IPS-20b (cell line): ENCODE results near the gene AQP12A.
"Not testable (repeated sequence)": the region's sequence is repeated elsewhere in the genome, so short reads cannot be mapped to it uniquely, and the experiment has no call there.

Experiments used
- H3K27ac ChIP-seq: one replicate; pipeline ENCODE4 v1.5.1; 2013; ENCODE audit warnings: low read length
- H3K27me3 ChIP-seq: 2 replicates; pipeline ENCODE4 v1.6.1; 2013; ENCODE audit warnings: mild to moderate bottlenecking, low read length, inconsistent platforms; ENCODE audit not compliant: insufficient read depth
- H3K36me3 ChIP-seq: 2 replicates; pipeline ENCODE4 v1.6.1; 2013; ENCODE audit warnings: low read depth, mild to moderate bottlenecking, inconsistent platforms, low read length, moderate library complexity; ENCODE audit not compliant: insufficient read depth
- H3K4me1 ChIP-seq: 2 replicates; pipeline ENCODE4 v1.6.1; 2013; ENCODE audit warnings: mild to moderate bottlenecking, control low read depth, inconsistent platforms, low read length, moderate library complexity; ENCODE audit not compliant: insufficient read depth
- H3K4me3 ChIP-seq: 2 replicates; pipeline ENCODE4 v1.5.1; 2013; ENCODE audit warnings: mild to moderate bottlenecking, low read length, inconsistent platforms
- H3K9ac ChIP-seq: 2 replicates; pipeline ENCODE4 v1.6.1; 2013; ENCODE audit warnings: low read depth, mild to moderate bottlenecking, inconsistent platforms, low read length, moderate library complexity
- H3K9me3 ChIP-seq: 2 replicates; pipeline ENCODE4 v1.6.1; 2013; ENCODE audit warnings: mild to moderate bottlenecking, low read depth, low read length, inconsistent platforms; ENCODE audit not compliant: insufficient read depth

AQP12A gene

DNA sequence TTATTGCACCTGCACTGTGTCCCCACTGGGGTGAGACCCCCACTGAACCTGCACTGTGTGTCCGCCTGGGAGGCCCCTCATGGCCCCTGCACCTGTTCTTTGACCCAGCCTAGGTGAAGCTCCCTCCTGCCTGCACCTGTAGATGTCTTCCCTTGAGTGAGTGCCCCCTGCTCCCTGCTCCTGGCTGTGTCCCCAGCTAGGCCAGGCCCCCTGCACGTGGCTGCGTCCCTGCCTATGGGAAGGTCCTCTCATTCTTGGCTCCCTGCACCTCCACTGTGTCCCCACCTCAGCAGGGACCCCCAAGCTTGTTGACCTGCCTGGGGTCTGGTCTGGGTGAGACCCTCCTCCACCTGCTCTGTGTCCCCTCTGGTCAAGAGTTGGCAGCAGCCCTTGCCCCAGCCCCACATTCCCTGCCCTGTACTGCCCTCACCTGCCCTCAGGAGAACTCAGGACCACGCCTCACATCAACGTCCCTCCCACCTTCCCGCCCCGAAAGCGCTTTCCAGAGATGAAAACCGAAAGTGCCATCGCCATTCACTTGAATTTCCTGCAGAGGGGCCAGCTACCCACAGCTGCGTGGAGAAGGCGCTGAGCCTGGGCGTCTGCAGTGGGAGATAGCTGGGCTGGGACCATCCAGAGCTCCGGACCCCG, 8.2 kb upstream of the AQP12A start:
- not testable (repeated sequence) for H3K27me3 ChIP-seq, H3K4me3 ChIP-seq, H3K27ac ChIP-seq

DNA sequence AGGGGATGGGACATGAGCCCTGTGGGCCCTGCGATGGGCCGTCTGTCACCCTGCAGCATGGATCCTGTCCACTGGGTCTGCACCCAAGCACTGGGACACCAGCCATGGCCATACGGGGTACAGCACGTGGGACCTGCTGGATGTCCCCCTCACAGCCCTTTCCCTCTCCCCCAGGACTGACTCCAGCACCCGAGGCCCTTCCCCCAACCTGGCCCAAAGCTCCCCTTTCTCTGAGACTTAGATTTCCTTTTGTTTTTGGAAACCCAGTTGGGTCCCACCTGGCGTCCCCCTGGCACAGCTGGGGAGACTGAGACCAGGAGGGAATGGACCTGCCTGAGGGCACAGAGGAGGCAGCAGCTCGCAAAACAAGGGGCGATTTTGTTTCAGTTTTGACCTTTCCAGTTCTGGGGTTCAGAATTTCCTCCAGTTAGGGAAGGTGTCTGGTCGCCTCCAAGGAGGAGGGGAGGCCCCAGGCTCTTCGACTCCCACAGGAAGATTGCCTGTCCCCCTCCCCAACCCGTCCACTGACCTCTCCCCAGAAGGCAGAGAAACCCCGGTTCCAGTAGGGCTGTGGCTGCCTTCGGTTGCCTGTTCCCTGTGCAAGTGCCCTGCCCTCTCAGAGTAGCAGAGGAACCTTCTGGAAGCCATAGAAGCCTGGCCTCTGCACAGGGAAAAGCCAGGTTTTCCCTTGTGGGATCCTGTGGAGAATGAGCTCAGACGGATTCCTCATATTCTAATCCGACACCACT, 7.5 kb upstream of the AQP12A start:
- H3K27me3 ChIP-seq, H3K27ac ChIP-seq, H3K4me1 ChIP-seq, H3K36me3 ChIP-seq, H3K9ac ChIP-seq, H3K9me3 ChIP-seq, H3K4me3 ChIP-seq: not testable (repeated sequence)

More for the DNA sequence above, 8.2 kb upstream of the AQP12A start:
- H3K9me3 ChIP-seq, H3K4me1 ChIP-seq, H3K9ac ChIP-seq, H3K36me3 ChIP-seq: not testable (repeated sequence)

DNA sequence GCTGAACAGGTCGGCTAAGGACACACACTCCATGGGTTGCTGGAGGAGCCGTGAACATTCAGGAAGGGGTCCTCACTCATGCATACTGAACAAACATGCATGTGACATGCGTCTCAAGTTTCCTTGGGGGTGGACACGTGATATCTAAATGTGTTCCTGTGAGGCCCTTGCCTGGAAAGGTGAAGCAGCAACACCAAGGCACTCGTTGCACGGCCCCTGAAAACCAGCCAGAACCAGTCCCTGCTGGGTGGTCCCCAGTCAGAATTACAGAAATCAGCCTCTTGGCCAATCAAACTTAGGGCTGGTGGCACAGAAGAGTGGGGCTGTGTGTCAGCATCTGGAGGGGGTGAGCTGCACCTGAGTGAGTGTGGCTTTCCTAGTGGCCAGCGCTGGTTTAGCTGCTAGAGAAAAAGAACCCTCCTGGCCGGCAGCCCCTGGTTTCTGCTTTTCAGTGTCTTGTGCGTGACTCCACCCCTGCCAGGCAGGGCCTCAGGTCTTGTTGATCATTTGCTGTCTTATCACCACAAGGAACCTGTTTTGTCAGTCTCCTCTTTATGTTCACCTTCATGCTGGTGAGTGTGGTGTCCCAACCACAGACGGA, 5.8 kb upstream of the AQP12A start:
- no peaks in the 10 kb centered on the region for H3K9me3 ChIP-seq
- no peak overlapping the region for H3K9ac ChIP-seq
- no peak overlapping the region for H3K4me3 ChIP-seq
- H3K27me3 ChIP-seq = no peaks in the 10 kb centered on the region
- H3K36me3 ChIP-seq = no peaks in the 10 kb centered on the region
- H3K27ac ChIP-seq = no peak overlapping the region
- no peaks in the 10 kb centered on the region for H3K4me1 ChIP-seq

DNA sequence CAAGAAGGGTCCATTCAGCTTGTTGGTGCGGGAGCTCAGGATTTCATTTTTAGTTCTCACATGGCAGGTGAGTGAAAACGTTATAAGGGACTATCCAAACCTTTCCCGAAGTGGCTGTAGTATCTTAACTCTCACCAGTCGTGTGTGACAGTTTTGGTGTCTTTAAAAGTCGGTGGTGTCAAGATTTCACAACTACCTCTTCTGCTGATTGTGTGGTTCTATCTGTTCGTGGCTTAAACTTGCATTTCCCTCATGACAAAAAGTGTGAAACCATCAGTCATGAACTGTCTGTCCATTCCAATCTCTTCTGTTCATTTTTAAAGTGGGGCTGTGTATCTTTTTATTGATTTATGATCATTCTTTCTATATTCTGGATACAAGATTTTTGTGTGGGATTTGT, 5.2 kb upstream of the AQP12A start:
- Histone ChIP-seq H3K9ac (no peak overlapping the region), H3K27me3 (no peaks in the 10 kb centered on the region), H3K27ac (no peak overlapping the region), H3K4me1 (no peaks in the 10 kb centered on the region), H3K4me3 (no peak overlapping the region), H3K36me3 (no peaks in the 10 kb centered on the region), H3K9me3 (no peaks in the 10 kb centered on the region)

DNA sequence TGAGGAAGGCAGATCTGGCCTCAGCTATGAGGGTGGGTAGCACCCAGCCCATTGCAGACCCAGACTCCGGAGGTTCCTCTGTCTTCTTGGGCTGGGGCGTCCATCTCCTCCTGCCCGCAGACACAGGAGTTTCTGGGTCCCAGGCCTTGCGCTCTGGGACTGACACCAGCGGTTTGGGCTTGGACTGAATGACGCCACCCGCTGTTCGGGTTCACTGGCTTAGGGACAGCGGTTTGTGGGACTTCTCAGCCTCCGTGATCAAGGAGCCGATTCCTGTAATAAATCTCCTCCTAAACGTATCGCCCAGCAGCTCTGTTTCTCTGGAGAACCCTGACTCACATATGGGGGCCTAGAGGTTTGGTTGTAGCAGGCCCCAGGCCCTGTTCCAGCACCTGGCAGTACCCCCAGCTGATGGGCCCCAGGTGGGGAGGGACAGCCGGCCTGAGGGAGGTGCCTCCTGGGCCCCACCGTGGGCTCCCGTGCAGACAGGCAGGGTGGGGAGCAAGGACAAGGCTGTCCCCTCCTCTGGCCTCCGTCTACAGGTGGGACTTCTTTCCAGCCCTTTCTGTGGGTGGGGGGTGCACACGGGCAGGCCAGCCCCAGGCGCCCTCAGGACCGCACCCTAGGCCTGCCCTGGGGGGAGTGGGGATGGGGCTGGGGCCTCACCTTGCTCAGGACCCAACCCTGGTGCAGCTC, 4.5 kb upstream of the AQP12A start:
- Histone ChIP-seq H3K9ac (no peak overlapping the region), H3K27ac (no peak overlapping the region), H3K36me3 (no peaks in the 10 kb centered on the region), H3K9me3 (no peaks in the 10 kb centered on the region), H3K27me3 (no peaks in the 10 kb centered on the region), H3K4me1 (no peaks in the 10 kb centered on the region), H3K4me3 (no peak overlapping the region)

DNA sequence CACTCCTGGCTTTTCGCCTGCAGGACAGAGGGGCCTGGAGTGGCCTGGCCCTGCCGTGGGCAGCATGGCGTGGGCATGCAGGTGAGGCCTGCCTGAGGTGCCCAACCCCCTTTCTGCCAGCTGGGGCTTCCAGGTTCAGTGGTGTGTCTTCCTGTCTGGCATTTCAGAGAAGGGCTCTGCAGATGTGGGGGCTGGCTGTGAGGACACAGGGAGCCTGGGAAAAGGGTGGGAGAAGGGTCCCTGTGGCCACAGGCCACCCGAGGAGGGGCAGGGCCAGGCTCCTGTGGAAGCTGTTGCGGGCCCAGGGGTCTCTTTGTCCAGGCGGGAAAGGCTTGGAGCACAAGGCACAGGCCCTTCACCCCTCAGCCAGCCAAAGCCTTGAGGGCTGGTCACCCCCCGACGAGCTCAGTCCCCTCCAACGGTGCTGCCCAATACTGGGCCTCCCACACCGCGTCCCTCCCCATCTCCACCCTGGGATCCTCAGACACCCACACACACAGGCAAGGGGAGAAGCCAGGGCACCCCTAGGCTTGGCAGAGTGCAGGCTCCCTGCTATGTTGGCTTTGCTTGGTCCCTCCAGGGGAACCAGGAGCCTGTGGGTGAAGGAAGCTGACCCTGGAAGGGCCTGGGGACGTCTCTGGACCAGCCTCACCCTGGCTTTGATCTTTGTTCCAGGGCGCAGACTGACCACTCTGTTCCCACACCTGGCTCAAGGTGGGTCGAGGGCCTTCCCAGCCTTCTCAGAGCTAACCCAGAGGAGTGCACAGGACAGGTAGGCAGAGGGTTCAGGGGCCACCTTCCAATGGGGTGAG, 3.7 kb upstream of the AQP12A start:
- H3K4me3 ChIP-seq = no peak overlapping the region
- H3K9me3 ChIP-seq = no peaks in the 10 kb centered on the region
- no peaks in the 10 kb centered on the region for H3K4me1 ChIP-seq
- H3K36me3 ChIP-seq = no peaks in the 10 kb centered on the region
- H3K27me3 ChIP-seq = no peaks in the 10 kb centered on the region
- no peak overlapping the region for H3K27ac ChIP-seq
- no peak overlapping the region for H3K9ac ChIP-seq

DNA sequence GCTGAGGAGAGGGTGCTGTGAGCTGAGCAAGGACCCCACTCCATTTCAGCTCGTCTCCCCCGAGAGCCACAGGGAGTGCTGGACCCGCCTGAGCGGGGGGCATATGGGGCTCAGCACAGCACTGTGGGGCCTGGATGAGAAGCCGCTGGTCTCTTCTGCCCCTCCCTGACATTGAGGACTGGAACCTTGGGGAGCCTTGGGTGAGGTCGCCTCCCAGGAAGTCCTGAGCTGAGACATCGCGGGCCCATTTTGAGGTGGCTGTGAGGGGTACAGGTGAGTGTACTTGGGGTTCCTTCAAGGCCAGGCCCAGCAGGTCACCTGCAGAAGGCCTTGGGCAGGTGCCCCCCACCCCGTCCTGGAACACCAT, 3.1 kb upstream of the AQP12A start:
- Histone ChIP-seq H3K27ac (no peak overlapping the region), H3K4me3 (no peak overlapping the region), H3K9ac (no peak overlapping the region), H3K9me3 (no peaks in the 10 kb centered on the region), H3K36me3 (no peaks in the 10 kb centered on the region), H3K4me1 (no peaks in the 10 kb centered on the region), H3K27me3 (no peaks in the 10 kb centered on the region)

DNA sequence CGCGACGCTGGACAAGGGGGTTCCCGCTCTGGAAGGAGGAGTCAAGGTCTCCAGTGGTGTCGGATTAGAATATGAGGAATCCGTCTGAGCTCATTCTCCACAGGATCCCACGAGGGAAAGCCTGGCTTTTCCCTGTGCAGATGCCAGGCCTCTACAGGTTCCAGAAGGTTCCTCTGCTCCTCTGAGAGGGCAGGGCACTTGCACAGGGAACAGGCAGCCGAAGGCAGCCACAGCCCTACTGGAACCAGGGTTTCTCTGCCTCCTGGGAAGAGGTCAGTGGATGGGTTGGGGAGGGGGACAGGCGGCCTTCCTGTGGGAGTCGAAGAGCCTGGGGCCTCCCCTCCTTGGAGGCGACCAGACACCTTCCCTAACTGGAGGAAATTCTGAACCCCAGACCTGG, 1.7 kb upstream of the AQP12A start:
- no peaks in the 10 kb centered on the region for H3K27me3 ChIP-seq
- H3K4me3 ChIP-seq = no peak overlapping the region
- no peaks in the 10 kb centered on the region for H3K9me3 ChIP-seq
- no peak overlapping the region for H3K9ac ChIP-seq
- H3K4me1 ChIP-seq = no peaks in the 10 kb centered on the region
- no peak overlapping the region for H3K27ac ChIP-seq
- no peaks in the 10 kb centered on the region for H3K36me3 ChIP-seq

DNA sequence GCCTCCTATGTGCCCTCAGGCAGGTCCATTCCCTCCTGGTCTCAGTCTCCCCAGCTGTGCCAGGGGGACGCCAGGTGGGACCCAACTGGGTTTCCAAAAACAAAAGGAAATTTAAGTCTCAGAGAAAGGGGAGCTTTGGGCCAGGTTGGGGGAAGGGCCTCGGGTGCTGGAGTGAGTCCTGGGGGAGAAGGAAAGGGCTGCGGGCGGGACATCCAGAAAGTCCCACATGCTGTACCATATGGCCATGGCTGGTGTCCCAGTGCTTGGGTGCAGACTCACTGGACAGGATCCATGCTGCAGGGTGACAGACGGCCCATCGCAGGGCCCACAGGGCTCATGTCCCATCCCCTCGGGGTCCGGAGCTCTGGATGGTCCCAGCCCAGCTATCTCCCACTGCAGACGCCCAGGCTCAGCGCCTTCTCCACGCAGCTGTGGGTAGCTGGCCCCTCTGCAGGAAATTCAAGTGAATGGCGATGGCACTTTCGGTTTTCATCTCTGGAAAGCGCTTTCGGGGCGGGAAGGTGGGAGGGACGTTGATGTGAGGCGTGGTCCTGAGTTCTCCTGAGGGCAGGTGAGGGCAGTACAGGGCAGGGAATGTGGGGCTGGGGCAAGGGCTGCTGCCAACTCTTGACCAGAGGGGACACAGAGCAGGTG, 1.1 kb upstream of the AQP12A start:
- not testable (repeated sequence) for H3K27me3 ChIP-seq, H3K4me3 ChIP-seq, H3K4me1 ChIP-seq, H3K9ac ChIP-seq, H3K36me3 ChIP-seq, H3K9me3 ChIP-seq, H3K27ac ChIP-seq

DNA sequence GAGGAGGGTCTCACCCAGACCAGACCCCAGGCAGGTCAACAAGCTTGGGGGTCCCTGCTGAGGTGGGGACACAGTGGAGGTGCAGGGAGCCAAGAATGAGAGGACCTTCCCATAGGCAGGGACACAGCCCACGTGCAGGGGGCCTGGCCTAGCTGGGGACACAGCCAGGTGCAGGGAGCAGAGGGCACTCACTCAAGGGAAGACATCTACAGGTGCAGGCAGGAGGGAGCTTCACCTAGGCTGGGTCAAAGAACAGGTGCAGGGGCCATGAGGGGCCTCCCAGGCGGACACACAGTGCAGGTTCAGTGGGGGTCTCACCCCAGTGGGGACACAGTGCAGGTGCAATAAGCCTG, 615 bp upstream of the AQP12A start:
- not testable (repeated sequence) for H3K4me1 ChIP-seq, H3K9ac ChIP-seq, H3K36me3 ChIP-seq, H3K27ac ChIP-seq, H3K9me3 ChIP-seq, H3K27me3 ChIP-seq, H3K4me3 ChIP-seq
